Neutrophil (primary cell): Measurements from ENCODE around the gene UNK.

ENCODE experiments used
- H3K27ac ChIP-seq: fragments of 200-600 bp; sonication (generic); 2 replicates; pipeline ENCODE4 v1.5.1; 2016; ENCODE audit warnings: mild to moderate bottlenecking, moderate library complexity
- H3K27me3 ChIP-seq: fragments of 200-600 bp; sonication (generic); 2 replicates; pipeline ENCODE4 v1.6.0; 2016; ENCODE audit warnings: mild to moderate bottlenecking
- H3K36me3 ChIP-seq: fragments of 200-600 bp; sonication (generic); 2 replicates; pipeline ENCODE4 v1.5.1; 2017
- H3K4me1 ChIP-seq, 2 experiments: fragments of 200-600 bp in 1 of 2; sonication (generic) in 1 of 2; 1 replicate in 1 of 2; 2 replicates in 1 of 2; pipeline versions ENCODE4 v1.5.1 to v1.6.1; 2013 to 2016; ENCODE audit warnings: low read depth in 1 of 2, low read length in 1 of 2, mild to moderate bottlenecking in 1 of 2, moderate library complexity in 1 of 2; ENCODE audit not compliant: control insufficient read depth in 1 of 2, insufficient read depth in 1 of 2
- H3K4me3 ChIP-seq, 2 experiments: fragments of 200-600 bp in 1 of 2; sonication (generic) in 1 of 2; 1 replicate in 1 of 2; 2 replicates in 1 of 2; pipeline ENCODE4 v1.5.1; 2013 to 2016; ENCODE audit warnings: low read depth in 1 of 2, low read length in 1 of 2, mild to moderate bottlenecking in 1 of 2, moderate library complexity in 1 of 2
- H3K9me3 ChIP-seq: fragments of 200-600 bp; sonication (generic); 2 replicates; pipeline ENCODE4 v1.5.1; 2016
- TF ChIP-seq, protein P1 (sequence below): fragments of 200-600 bp; sonication (generic); IDR thresholded peaks from 2 replicates; pipeline ENCODE4 v1.5.1; 2016; ENCODE audit warnings: antibody characterized with exemption

The UNK gene

GRCh38 chr17:75813081-75814020, 28.7 kb downstream of the UNK start:
- H3K9me3 ChIP-seq = no peaks in the 10 kb centered on the region
- no peak overlapping the region for H3K4me3 ChIP-seq
- H3K27ac ChIP-seq = no peak overlapping the region
- no peaks in the 10 kb centered on the region for H3K4me1 ChIP-seq
- H3K27me3 ChIP-seq = no peaks in the 10 kb centered on the region
- TF ChIP-seq, protein P1, sequence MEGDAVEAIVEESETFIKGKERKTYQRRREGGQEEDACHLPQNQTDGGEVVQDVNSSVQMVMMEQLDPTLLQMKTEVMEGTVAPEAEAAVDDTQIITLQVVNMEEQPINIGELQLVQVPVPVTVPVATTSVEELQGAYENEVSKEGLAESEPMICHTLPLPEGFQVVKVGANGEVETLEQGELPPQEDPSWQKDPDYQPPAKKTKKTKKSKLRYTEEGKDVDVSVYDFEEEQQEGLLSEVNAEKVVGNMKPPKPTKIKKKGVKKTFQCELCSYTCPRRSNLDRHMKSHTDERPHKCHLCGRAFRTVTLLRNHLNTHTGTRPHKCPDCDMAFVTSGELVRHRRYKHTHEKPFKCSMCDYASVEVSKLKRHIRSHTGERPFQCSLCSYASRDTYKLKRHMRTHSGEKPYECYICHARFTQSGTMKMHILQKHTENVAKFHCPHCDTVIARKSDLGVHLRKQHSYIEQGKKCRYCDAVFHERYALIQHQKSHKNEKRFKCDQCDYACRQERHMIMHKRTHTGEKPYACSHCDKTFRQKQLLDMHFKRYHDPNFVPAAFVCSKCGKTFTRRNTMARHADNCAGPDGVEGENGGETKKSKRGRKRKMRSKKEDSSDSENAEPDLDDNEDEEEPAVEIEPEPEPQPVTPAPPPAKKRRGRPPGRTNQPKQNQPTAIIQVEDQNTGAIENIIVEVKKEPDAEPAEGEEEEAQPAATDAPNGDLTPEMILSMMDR = no peak
- H3K36me3 ChIP-seq = peaks cover 62% of the 10 kb centered on the region

DNA sequence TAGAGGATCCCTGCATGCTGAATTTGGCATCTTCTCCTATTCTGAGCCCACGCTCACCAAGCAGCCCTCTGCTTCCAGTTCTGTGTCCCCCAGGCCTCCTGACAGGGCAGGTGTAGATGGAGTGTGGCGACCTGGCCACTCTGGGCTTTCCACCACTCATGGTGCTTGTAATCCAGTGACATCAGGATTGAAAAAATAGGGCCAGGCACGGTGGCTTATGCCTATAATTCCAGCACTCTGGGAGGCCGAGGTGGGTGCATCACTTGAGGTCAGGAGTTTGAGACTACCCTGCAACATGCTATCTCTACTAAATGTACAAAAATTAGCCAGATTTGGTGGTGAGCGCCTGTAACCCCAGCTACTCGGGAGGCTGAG, 29.4 kb downstream of the UNK start:
- Histone ChIP-seq H3K4me1 (no peaks in the 10 kb centered on the region), H3K27me3 (no peaks in the 10 kb centered on the region), H3K27ac (no peak overlapping the region), H3K4me3 (no peak overlapping the region), H3K9me3 (no peaks in the 10 kb centered on the region), H3K36me3 (peaks cover 69% of the 10 kb centered on the region)
- TF ChIP-seq, protein P1 = no peak

- Histone ChIP-seq H3K27me3 (no peaks in the 10 kb centered on the region), H3K27ac (no peak overlapping the region), H3K36me3 (peaks cover 74% of the 10 kb centered on the region), H3K4me1 (no peaks in the 10 kb centered on the region), H3K9me3 (no peaks in the 10 kb centered on the region), H3K4me3 (no peak overlapping the region)
- TF ChIP-seq, protein P1 = no peak
These were observed 30.3 kb downstream of the UNK start for GRCh38 chr17:75814900-75815373.

GRCh38 chr17:75815399-75815798, 30.8 kb downstream of the UNK start:
- H3K4me1 ChIP-seq = no peaks in the 10 kb centered on the region
- H3K9me3 ChIP-seq = no peaks in the 10 kb centered on the region
- TF ChIP-seq, protein P1 = no peak
- peaks cover 75% of the 10 kb centered on the region for H3K36me3 ChIP-seq
- H3K27me3 ChIP-seq = no peaks in the 10 kb centered on the region
- H3K4me3 ChIP-seq = no peak overlapping the region
- H3K27ac ChIP-seq = no peak overlapping the region

DNA sequence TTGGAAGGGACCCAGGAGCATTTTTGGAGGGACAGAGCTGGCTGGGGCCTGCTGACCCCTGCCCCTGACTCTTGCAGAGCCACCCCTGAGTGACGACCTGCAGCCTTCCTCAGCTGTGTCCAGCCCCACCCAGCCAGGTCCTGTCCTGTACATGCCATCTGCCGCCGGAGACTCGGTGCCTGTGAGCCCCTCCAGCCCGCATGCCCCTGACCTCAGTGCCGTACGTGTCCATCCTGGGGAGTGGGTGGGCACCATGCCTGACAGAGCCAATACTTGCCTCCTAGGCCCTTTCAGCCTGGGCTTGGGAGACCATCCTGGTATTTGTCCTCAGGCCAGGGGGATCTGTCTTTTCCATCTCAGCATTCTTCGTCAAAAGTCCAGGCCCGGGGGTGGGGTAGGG, 32.1 kb downstream of the UNK start:
- Histone ChIP-seq H3K9me3 (no peaks in the 10 kb centered on the region), H3K27ac (no peak overlapping the region), H3K36me3 (peaks cover 73% of the 10 kb centered on the region), H3K27me3 (no peaks in the 10 kb centered on the region), H3K4me1 (no peaks in the 10 kb centered on the region), H3K4me3 (no peak overlapping the region)
- TF ChIP-seq, protein P1 = no peak
